Measurements from ENCODE around the gene MAD1L1.

MAD1L1 gene

DNA sequence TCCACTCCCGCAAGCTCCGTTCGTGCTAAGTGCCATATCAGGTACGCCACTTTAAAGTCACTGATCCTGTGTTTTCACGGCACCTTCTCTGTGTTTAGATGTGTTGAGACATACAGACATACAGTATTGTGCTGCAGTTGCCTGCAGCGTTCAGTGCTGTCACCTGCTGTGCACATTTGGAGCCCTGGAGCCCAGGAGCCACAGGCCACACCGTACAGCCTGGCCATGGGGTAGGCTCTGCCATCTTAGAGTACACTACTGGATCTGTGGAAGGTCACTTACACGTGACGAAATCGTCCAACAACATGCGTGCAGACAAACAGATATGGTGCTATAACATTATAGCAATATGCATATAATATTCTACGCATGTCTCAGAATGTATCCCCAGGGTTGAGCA is 451.4 kb downstream of the MAD1L1 start:
- TF ChIP-seq, protein P1, sequence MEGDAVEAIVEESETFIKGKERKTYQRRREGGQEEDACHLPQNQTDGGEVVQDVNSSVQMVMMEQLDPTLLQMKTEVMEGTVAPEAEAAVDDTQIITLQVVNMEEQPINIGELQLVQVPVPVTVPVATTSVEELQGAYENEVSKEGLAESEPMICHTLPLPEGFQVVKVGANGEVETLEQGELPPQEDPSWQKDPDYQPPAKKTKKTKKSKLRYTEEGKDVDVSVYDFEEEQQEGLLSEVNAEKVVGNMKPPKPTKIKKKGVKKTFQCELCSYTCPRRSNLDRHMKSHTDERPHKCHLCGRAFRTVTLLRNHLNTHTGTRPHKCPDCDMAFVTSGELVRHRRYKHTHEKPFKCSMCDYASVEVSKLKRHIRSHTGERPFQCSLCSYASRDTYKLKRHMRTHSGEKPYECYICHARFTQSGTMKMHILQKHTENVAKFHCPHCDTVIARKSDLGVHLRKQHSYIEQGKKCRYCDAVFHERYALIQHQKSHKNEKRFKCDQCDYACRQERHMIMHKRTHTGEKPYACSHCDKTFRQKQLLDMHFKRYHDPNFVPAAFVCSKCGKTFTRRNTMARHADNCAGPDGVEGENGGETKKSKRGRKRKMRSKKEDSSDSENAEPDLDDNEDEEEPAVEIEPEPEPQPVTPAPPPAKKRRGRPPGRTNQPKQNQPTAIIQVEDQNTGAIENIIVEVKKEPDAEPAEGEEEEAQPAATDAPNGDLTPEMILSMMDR (conservative IDR thresholded peaks at IDR 0.05; ENCODE audit: low read depth): no peak
- DNase-seq (ENCODE audit: low spot score): no peak
- CTCF ChIA-PET: no interaction called here
- POLR2A ChIA-PET (ENCODE audit: low non-redundant PET): no interaction called here
- H3K27ac ChIP-seq: no peak overlapping the region

DNA sequence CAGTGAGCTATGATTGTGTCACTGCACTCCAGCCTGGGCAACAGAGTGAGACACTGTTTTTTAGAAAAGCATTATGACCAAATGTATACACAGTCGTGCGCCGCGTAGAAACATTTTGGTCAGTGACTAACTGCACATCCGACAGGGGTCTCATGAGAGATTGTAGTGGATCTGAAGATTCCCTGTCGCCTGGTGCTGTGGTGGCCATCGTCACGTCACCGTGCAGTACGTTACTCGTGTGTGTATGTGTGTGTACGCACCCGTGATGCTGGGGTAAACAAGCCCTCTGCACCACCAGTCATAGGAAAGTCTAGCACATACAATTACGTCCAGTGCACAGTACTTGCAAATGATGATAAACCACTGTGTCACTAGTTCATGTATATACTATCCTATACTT is 453.3 kb downstream of the MAD1L1 start:
- no peak for DNase-seq (ENCODE audit: low spot score)
- TF ChIP-seq, protein P1 (conservative IDR thresholded peaks at IDR 0.05; ENCODE audit: low read depth): no peak
- CTCF ChIA-PET: no interaction called here
- POLR2A ChIA-PET (ENCODE audit: low non-redundant PET): no interaction called here
- no peak overlapping the region for H3K27ac ChIP-seq

- DNase-seq (ENCODE audit: low spot score): no peak
- no peak overlapping the region for H3K27ac ChIP-seq
- CTCF ChIA-PET: no interaction called here
- TF ChIP-seq, protein P1 (conservative IDR thresholded peaks at IDR 0.05; ENCODE audit: low read depth): no peak
- POLR2A ChIA-PET (ENCODE audit: low non-redundant PET): no interaction called here
Measured at GRCh38 chr7:1777122-1777521, 455.6 kb downstream of the MAD1L1 start.

GRCh38 chr7:1775389-1775788 is 457.4 kb downstream of the MAD1L1 start:
- TF ChIP-seq, protein P1 (conservative IDR thresholded peaks at IDR 0.05; ENCODE audit: low read depth): no peak
- DNase-seq (ENCODE audit: low spot score): no peak
- ChIA-PET POLR2A (ENCODE audit: low non-redundant PET) (no interaction called here), CTCF (no interaction called here)
- H3K27ac ChIP-seq: no peak overlapping the region

- ChIA-PET CTCF (interaction anchor here (0.7 to 1.0 kb wide), 2 partner anchors 15 to 439 kb away, joined by 3 read pairs; no protein-coding TSS in a partner anchor), POLR2A (ENCODE audit: low non-redundant PET) (no interaction called here)
- no peak overlapping the region for H3K27ac ChIP-seq
- TF ChIP-seq, protein P1 (conservative IDR thresholded peaks at IDR 0.05; ENCODE audit: low read depth): no peak
- DNase-seq (ENCODE audit: low spot score): no peak
Measured at GRCh38 chr7:1770331-1770730, 462.4 kb downstream of the MAD1L1 start.

GRCh38 chr7:1769286-1770200 is 463.2 kb downstream of the MAD1L1 start:
- ChIA-PET POLR2A (ENCODE audit: low non-redundant PET) (no interaction called here), CTCF (interaction anchor here (0.6 kb wide), 1 partner anchor 680 kb away, joined by 3 read pairs; no protein-coding TSS in a partner anchor)
- TF ChIP-seq, protein P1 (conservative IDR thresholded peaks at IDR 0.05; ENCODE audit: low read depth): no peak
- DNase-seq (ENCODE audit: low spot score): no peak
- no peak overlapping the region for H3K27ac ChIP-seq

All from RWPE1 (cell line).